GM19193 (cell line): Measurements from ENCODE around the gene PDCL3.

Source experiments
- POLR2A ChIP-seq: IDR thresholded peaks from 4 replicates; pipeline ENCODE4 v1.6.1; 2011; ENCODE audit not compliant: insufficient read depth, insufficient read length; ENCODE audit errors: extremely low read depth

PDCL3 gene

DNA sequence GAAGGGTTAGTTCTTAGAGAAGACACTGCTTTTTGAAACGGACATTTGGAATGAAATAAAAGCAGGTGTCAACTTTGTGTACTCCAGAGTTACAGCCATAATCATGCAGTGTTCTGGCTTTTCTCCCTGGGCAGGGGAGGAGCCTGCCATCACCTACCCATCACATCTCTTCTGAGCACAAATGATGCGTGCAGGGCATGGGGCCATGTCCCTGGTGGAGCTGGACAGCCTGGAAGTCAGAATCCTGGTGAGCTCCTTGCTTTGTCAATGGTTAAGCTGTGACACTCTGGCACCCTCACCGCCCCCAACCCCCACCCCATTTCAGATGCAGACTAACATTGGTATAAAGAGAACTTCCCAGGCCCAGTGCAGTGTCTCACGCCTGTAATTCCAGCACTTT lies 53.1 kb downstream of the PDCL3 start:
- TF ChIP-seq POLR2A, result no peak

- no peak for TF ChIP-seq POLR2A
These were observed 54.1 kb downstream of the PDCL3 start for GRCh38 chr2:100616841-100617390.

DNA sequence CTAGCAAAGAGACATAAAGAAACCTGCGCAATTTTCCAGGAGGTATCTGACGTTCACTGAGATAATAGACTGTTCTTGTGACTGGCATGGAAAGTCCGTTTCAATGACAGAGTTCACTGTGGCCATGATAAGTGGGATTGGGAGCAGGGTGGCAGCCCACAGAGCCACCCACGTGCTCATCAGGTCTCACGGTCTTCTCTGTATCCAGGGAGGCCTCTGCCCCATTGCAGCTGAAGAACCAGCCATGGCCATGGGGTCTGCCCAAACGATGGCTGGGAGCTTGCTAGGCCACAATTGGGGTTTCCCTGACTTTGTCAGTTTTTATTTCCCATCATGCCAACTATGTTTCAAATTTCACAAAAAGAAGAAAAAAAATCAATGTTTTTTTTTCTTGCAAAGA lies 57.2 kb downstream of the PDCL3 start:
- TF ChIP-seq POLR2A, result no peak

DNA sequence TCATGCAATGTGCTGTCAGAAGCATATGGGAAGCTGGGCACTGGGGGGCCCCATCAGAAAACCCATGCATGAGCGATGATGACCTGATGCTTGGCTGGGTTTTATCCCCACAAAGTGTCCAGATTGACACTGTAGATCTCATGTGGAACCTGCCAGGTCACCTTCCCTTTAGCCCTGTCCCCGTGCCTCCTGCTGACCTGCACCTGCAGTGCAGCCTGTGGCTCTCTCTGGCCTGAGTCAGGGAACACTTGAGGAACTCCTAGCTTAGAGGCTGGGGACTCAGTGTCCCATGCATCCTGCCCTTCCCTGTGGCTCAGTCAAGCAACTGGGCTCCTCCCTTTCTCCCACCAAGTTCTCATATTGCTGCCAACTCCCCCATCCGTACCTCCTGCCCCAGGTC lies 57.7 kb downstream of the PDCL3 start:
- TF ChIP-seq POLR2A, result no peak

GRCh38 chr2:100621371-100621951 lies 58.7 kb downstream of the PDCL3 start:
- no peak for TF ChIP-seq POLR2A

DNA sequence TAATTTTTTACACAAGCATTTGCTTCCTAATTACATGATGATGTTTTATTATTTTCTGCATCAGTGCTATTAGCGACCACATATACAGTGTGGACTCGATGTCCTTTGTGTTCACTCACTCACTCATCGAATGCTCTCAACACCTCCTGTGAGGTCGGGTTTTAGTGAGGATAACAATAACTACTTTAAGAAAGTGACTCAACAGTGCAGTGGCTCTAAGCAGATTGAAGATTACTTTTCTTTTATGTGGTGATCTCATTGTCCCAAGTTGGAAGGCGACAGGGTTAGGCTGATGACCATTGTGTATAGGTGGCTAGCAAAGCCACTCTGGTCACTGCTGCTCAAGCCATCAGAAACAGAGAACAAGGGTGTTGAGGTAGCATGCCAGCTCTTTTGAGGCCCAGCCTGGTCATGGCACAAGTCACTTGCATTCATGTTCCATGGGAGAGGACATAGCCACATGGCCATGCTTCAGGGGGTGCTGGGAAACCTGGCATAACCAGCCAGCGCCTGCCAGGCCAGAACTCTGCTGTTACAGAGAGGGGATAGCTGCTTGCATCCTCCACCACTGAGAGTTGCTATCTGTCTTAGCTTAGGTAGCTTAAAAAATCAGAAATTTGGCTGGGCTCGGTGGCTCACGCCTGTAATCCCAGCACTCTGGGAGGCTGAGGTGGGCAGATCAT lies 60.4 kb downstream of the PDCL3 start:
- no peak for TF ChIP-seq POLR2A

DNA sequence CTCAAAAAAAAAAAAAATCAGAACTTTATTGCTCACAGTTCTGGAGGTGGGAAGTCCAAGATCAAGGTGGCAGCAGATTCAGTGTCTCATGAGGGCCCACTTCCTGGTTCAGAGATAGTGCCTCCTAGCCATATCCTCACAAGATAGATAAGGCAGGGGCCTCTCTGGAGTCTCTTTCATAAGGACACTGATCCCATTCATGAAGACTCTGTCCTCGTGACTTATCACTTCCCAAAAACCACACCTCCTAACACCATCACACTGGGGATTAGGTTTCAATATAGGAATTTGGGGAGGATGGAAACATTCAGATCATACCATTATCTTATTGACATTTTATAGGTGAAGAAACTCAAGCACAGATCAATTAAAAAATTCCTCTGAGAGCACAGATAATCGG lies 61.1 kb downstream of the PDCL3 start:
- no peak for TF ChIP-seq POLR2A

DNA sequence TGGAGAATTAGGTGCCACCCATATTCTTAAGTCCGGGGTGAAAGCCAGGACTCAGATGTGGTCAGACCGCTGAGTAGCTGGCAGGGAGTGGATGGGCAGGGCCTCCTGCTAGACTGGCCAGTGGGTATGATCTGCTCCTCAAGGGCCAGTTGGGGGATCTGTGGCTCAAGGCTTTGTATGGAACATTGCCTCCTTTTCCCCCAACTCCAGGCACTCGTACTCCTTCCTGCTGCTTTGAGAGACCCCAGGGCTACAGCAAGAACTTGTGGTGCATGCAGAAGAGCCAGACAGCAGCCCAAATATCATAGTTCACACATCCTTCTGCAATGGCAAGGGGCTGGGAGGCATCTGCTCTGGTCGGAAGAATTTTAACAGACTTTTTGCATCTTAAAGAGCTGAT lies 61.7 kb downstream of the PDCL3 start:
- TF ChIP-seq POLR2A, result no peak

DNA sequence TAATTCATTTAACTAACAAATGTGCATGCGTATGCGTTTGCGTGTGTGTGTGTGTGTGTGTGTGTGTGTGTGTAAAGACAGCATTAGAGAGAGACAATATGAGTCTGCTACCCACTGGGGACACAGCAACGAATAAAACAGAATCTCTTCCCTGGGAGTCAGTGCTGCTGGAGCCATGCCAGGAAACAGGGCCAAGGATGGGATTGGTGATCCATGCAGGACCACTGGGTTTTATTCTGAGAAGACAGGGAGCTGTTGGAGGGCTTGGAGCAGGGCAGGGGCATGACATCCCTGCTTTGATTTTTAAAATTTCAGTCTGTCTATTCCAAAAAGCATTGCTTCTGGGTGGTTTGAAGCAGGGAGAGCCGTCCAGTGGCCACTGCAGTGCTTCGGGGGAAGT lies 62.9 kb downstream of the PDCL3 start:
- TF ChIP-seq POLR2A, result no peak
